KBM-7 (cell line): Measurements from ENCODE around the gene TGM2.
A peak's percentile ranks its signal among the peaks of the same experiment; 100 is the strongest.

ENCODE experiments used
- DNase-seq: peaks from one replicate; pipeline ENCODE4 v3.0.0-alpha.2; 2015
- in situ Hi-C: fragments of 300-500 bp; cut with MboI; formaldehyde crosslinking; loops from 2 replicates; pipeline ENCODE4 v1.14.3; 2020; ENCODE audit warnings: low sequenced_read_pairs, low pct_unique_long_range_greater_than_20kb, mixed read lengths

TGM2 gene

GRCh38 chr20:38150335-38151170, 14.5 kb downstream of the TGM2 start:
- no peak for DNase-seq
- in situ Hi-C loops: no loop called here

- DNase-seq: no peak
- in situ Hi-C loops: no loop called here
These were observed 16.6 kb downstream of the TGM2 start for GRCh38 chr20:38148328-38149102.

- in situ Hi-C loops: no loop called here
- DNase-seq: no peak
These were observed 17.3 kb downstream of the TGM2 start for GRCh38 chr20:38147751-38148150.

GRCh38 chr20:38147163-38147562, 17.9 kb downstream of the TGM2 start:
- DNase-seq: no peak
- in situ Hi-C loops: no loop called here

- DNase-seq: no peak
These were observed 18.4 kb downstream of the TGM2 start for GRCh38 chr20:38146628-38147027.

GRCh38 chr20:38146156-38146555, 18.9 kb downstream of the TGM2 start:
- in situ Hi-C loops: no loop called here
- no peak for DNase-seq

More at GRCh38 chr20:38146628-38147027, 18.4 kb downstream of the TGM2 start:
- in situ Hi-C loops: no loop called here

- in situ Hi-C loops: no loop called here
- DNase-seq: no peak
These were observed 19.4 kb downstream of the TGM2 start for GRCh38 chr20:38145729-38146075.

- in situ Hi-C loops: no loop called here
- no peak for DNase-seq
These were observed 19.9 kb downstream of the TGM2 start for GRCh38 chr20:38144974-38145728.

- in situ Hi-C loops: no loop called here
- no peak for DNase-seq
These were observed 20.5 kb downstream of the TGM2 start for GRCh38 chr20:38144598-38144973.

- DNase-seq: peak; percentile 71
- in situ Hi-C loops: no loop called here
These were observed 21.2 kb downstream of the TGM2 start for GRCh38 chr20:38143646-38144554.

GRCh38 chr20:38143238-38143645, 21.8 kb downstream of the TGM2 start:
- no peak for DNase-seq
- in situ Hi-C loops: no loop called here

GRCh38 chr20:38141889-38142494, 23.1 kb downstream of the TGM2 start:
- in situ Hi-C loops: no loop called here
- no peak for DNase-seq

GRCh38 chr20:38141204-38141888, 23.7 kb downstream of the TGM2 start:
- in situ Hi-C loops: no loop called here
- DNase-seq: no peak

- in situ Hi-C loops: no loop called here
- peak; percentile 55 for DNase-seq
These were observed 24.9 kb downstream of the TGM2 start for GRCh38 chr20:38139977-38140753.

- DNase-seq: no peak
- in situ Hi-C loops: no loop called here
These were observed 25.7 kb downstream of the TGM2 start for GRCh38 chr20:38139156-38139912.

- in situ Hi-C loops: no loop called here
- no peak for DNase-seq
These were observed 26.8 kb downstream of the TGM2 start for GRCh38 chr20:38138086-38138778.
